HCT116 (cell line): Measurements from ENCODE around the gene CELSR3.

Experiments
- CBX3 ChIP-seq: IDR thresholded peaks from 2 replicates; pipeline ENCODE4 v1.6.1; 2012; ENCODE audit warnings: low read depth
- EZH2 ChIP-seq: fragments of 200-600 bp; sonication (generic); IDR thresholded peaks from 2 replicates; pipeline ENCODE4 v1.6.1; 2017; ENCODE audit warnings: antibody characterized with exemption, mixed run types
- EZH2phosphoT487 ChIP-seq: fragments of 200-600 bp; IDR thresholded peaks from 2 replicates; pipeline ENCODE4 v1.6.1; 2018; ENCODE audit warnings: antibody characterized with exemption, borderline replicate concordance
- POLR2A ChIP-seq: IDR thresholded peaks from 2 replicates; pipeline ENCODE4 v1.7.0; 2011; ENCODE audit warnings: borderline replicate concordance; ENCODE audit not compliant: insufficient read depth, insufficient read length; ENCODE audit errors: extremely low read depth
- POLR2AphosphoS5 ChIP-seq: IDR thresholded peaks from 2 replicates; pipeline ENCODE4 v1.6.1; 2011; ENCODE audit warnings: mild to moderate bottlenecking, low read depth, low read length, moderate library complexity
- SIN3A ChIP-seq: IDR thresholded peaks from 2 replicates; pipeline ENCODE4 v1.6.1; 2012; ENCODE audit warnings: low read depth
- SP1 ChIP-seq: IDR thresholded peaks from 2 replicates; pipeline ENCODE4 v1.6.1; 2012; ENCODE audit warnings: low read depth
- SRF ChIP-seq: IDR thresholded peaks from 2 replicates; pipeline ENCODE4 v1.6.1; 2012; ENCODE audit warnings: low read depth
- TCF7L2 ChIP-seq: IDR thresholded peaks from 2 replicates; pipeline ENCODE4 v1.7.0; 2011; ENCODE audit warnings: borderline replicate concordance, inconsistent platforms; ENCODE audit not compliant: insufficient read depth, insufficient read length; ENCODE audit errors: extremely low read depth
- YY1 ChIP-seq: IDR thresholded peaks from 2 replicates; pipeline ENCODE4 v1.6.1; 2011; ENCODE audit warnings: low read length, low read depth, moderate library complexity, mild to moderate bottlenecking; ENCODE audit not compliant: insufficient replicate concordance; ENCODE audit errors: extremely low read depth
- ZBTB33 ChIP-seq: IDR thresholded peaks from 2 replicates; pipeline ENCODE4 v1.6.1; 2011; ENCODE audit warnings: mild to moderate bottlenecking, low read length, moderate library complexity; ENCODE audit not compliant: insufficient replicate concordance; ENCODE audit errors: extremely low read depth
- ZFX ChIP-seq: fragments of 450-650 bp; IDR thresholded peaks from 2 replicates; pipeline ENCODE4 v1.6.1; 2017
- TF ChIP-seq, protein P1 (sequence below), 3 experiments: fragments of 200-600 bp in 1 of 3; sonication (generic) in 1 of 3; IDR thresholded peaks in 2 of 3; conservative IDR thresholded peaks in 1 of 3; 2 replicates each; pipeline ENCODE4 v1.5.1; 2012 to 2017; ENCODE audit warnings: low read depth in 2 of 3, low read length in 2 of 3, antibody characterized with exemption in 1 of 3, borderline replicate concordance in 1 of 3, control low read depth in 1 of 3, mild to moderate bottlenecking in 1 of 3, mixed read lengths in 1 of 3, mixed run types in 1 of 3, moderate library complexity in 1 of 3; ENCODE audit not compliant: insufficient read depth in 1 of 3

- TF ChIP-seq POLR2AphosphoS5: no peak
- TF ChIP-seq, protein P1, sequence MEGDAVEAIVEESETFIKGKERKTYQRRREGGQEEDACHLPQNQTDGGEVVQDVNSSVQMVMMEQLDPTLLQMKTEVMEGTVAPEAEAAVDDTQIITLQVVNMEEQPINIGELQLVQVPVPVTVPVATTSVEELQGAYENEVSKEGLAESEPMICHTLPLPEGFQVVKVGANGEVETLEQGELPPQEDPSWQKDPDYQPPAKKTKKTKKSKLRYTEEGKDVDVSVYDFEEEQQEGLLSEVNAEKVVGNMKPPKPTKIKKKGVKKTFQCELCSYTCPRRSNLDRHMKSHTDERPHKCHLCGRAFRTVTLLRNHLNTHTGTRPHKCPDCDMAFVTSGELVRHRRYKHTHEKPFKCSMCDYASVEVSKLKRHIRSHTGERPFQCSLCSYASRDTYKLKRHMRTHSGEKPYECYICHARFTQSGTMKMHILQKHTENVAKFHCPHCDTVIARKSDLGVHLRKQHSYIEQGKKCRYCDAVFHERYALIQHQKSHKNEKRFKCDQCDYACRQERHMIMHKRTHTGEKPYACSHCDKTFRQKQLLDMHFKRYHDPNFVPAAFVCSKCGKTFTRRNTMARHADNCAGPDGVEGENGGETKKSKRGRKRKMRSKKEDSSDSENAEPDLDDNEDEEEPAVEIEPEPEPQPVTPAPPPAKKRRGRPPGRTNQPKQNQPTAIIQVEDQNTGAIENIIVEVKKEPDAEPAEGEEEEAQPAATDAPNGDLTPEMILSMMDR (IDR thresholded peaks at IDR 0.05 in 2 of 3, conservative IDR thresholded peaks at IDR 0.05 in 1 of 3; ENCODE audit: borderline replicate concordance in 1 of 3, insufficient read depth in 1 of 3, low read depth in 2 of 3, low read length in 2 of 3): no peak
- TF ChIP-seq SP1: no peak
- no peak for TF ChIP-seq CBX3
- TF ChIP-seq EZH2phosphoT487: no peak
- TF ChIP-seq POLR2A: no peak
- no peak for TF ChIP-seq ZBTB33
- no peak for TF ChIP-seq ZFX
- no peak for TF ChIP-seq TCF7L2
- no peak for TF ChIP-seq YY1
- TF ChIP-seq EZH2: no peak
- no peak for TF ChIP-seq SIN3A
- TF ChIP-seq SRF: no peak
Measured at GRCh38 chr3:48607519-48607918, 55.2 kb downstream of the CELSR3 start.
